Measurements from ENCODE around the gene NOXRED1.

GRCh38 chr14:77375164-77375950 lies 48.0 kb downstream of the NOXRED1 start:
- TF ChIP-seq CTCF (IDR thresholded peaks at IDR 0.05) (no peak), EP300 (IDR thresholded peaks at IDR 0.05) (no peak), POLR2A (IDR thresholded peaks at IDR 0.05) (no peak), POLR2AphosphoS5 (IDR thresholded peaks at IDR 0.05) (no peak)
